ENCODE measurements around the gene MT1G. TPM values are rescaled to one million over a fixed set of nuclear protein-coding genes. Genes with fewer than 3 reads are reported as not detected.

Gene MT1G
- total and polyA plus RNA-seq, 9 of the 15 experiments (the other 6 are each of a cell fraction or from before 2014, with no cell fraction given): 0.28 to 1.7 (median 0.69) TPM; not detected in 4

GRCh38 chr16:56670620-56670934 lies 2.7 kb upstream of the MT1G start:
- Histone ChIP-seq H2AFZ (ENCODE audit: low read depth, low read length) (no peak overlapping the region), H3K4me2 (ENCODE audit: insufficient read depth, low read length) (no peak overlapping the region), H3K27me3 (ENCODE audit: control insufficient read depth in 2 of 2, insufficient read depth in 2 of 2, low read length in 2 of 2) (peaks cover 48 to 60% of the 10 kb centered on the region in 2 experiments), H4K20me1 (replicated peaks; ENCODE audit: control insufficient read depth, insufficient read depth, low read length) (peaks cover 6% of the 10 kb centered on the region; the same call in 1 of the 2 replicates), H3K4me3 (no peak overlapping the region), H3K9me1 (ENCODE audit: control insufficient read depth, insufficient read depth, low read length) (no peaks in the 10 kb centered on the region), H3K79me2 (ENCODE audit: control insufficient read depth, insufficient read depth, low read length) (no peaks in the 10 kb centered on the region), H3K36me3 (ENCODE audit: control insufficient read depth, insufficient read depth, low read length) (no peaks in the 10 kb centered on the region), H3K9ac (ENCODE audit: insufficient read depth in 1 of 2, low read depth in 2 of 2, low read length in 2 of 2) (no peak overlapping the region), H3K27ac (ENCODE audit: extremely low read depth, low read depth, low read length) (no peak overlapping the region), H3K9me3 (replicated peaks; ENCODE audit: control insufficient read depth, insufficient read depth, low read depth, low read length) (no peaks in the 10 kb centered on the region), H3K4me1 (replicated peaks in 1 of 2; ENCODE audit: control insufficient read depth in 2 of 2, insufficient read depth in 2 of 2, low read length in 2 of 2) (peaks cover 0 to 6% of the 10 kb centered on the region in 2 experiments; a peak in 1 of 5 replicates)
- TF ChIP-seq BRF2 (IDR thresholded peaks at IDR 0.05; ENCODE audit: borderline replicate concordance, insufficient read depth, insufficient read length) (no peak), NRF1 (conservative IDR thresholded peaks at IDR 0.05 in 1 of 2, IDR thresholded peaks at IDR 0.05 in 1 of 2) (peak; percentile 37 to 65), GABPB2 (CRISPR knock-in tag; conservative IDR thresholded peaks at IDR 0.05) (no peak)
- FAIRE-seq: no peak
- no TSS peak for BruUV-seq (replicated peaks)
- no peak for ATAC-seq
- DNase-seq (ENCODE audit: extremely low read depth in 1 of 4, low spot score in 3 of 4): no peak
- ChIA-PET CTCF (ENCODE audit: low intra/inter-chr PET ratio) (interaction anchor here (0.7 kb wide), 1 partner anchor 94 kb away, joined by 3 read pairs; no protein-coding TSS in a partner anchor), POLR2A (interaction anchor here (0.6 kb wide), 1 partner anchor 806 kb away, joined by 3 read pairs; no protein-coding TSS in a partner anchor)
- 0% methylated on average over 2 of the region's 2 CpGs for WGBS (ENCODE audit: insufficient coverage, low coverage, missing lambda C conversion rate)
- in situ Hi-C loops (cut with MboI): no loop called here
- intact Hi-C loops (cut with micrococcal nuclease): no loop called here

All from K562 (cell line).